MCF 10A (cell line): Measurements from ENCODE around the gene SNX14. TPM values are rescaled to one million over a fixed set of nuclear protein-coding genes. Genes with fewer than 3 reads are reported as not detected.
"Not testable (repeated sequence)": the region's sequence is repeated elsewhere in the genome, so short reads cannot be mapped to it uniquely, and the experiment has no call there.

Source experiments
- BruUV-seq: library from RNA; stranded (reverse); fragments of 400-500 nt; replicated peaks from 2 replicates; lab custom pipeline; 2021; lab: Mats Ljungman, UMichigan
- CTCF ChIA-PET: fragments of 300-600 bp; sonication (Branson Sonifier 250); formaldehyde crosslinking; extraction: SDS; loops from one replicate; lab custom pipeline; 2021; ENCODE audit warnings: antibody characterized with exemption, inconsistent platforms; lab: Yijun Ruan, JAX
- POLR2A ChIA-PET: fragments of 300-600, 350-650 bp; sonication (Branson Sonifier 250); formaldehyde crosslinking; extraction: SDS; loops from one replicate; lab custom pipeline; 2020; ENCODE audit warnings: antibody characterized with exemption, inconsistent platforms; lab: Yijun Ruan, JAX
- DNase-seq: peaks from one replicate; pipeline ENCODE4 v3.0.0-alpha.2; 2018; ENCODE audit not compliant: unreplicated experiment
- H3K27ac Mint-ChIP-seq: one replicate; pipeline ENCODE4 v1.8.0; 2022; ENCODE audit warnings: mild to moderate bottlenecking, low read depth, mixed read lengths; ENCODE audit not compliant: unreplicated experiment
- H3K27me3 Mint-ChIP-seq: one replicate; pipeline ENCODE4 v1.8.0; 2022; ENCODE audit warnings: mixed read lengths; ENCODE audit not compliant: insufficient read depth, unreplicated experiment
- H3K36me3 Mint-ChIP-seq: one replicate; pipeline ENCODE4 v1.8.0; 2022; ENCODE audit warnings: mild to moderate bottlenecking, moderate library complexity, mixed read lengths; ENCODE audit not compliant: insufficient read depth, unreplicated experiment
- H3K4me1 Mint-ChIP-seq: one replicate; pipeline ENCODE4 v1.8.0; 2022; ENCODE audit warnings: mixed read lengths; ENCODE audit not compliant: insufficient read depth, unreplicated experiment
- H3K4me3 Mint-ChIP-seq: one replicate; pipeline ENCODE4 v1.8.0; 2022; ENCODE audit warnings: mild to moderate bottlenecking, moderate library complexity, mixed read lengths; ENCODE audit not compliant: unreplicated experiment
- H3K9me3 Mint-ChIP-seq: one replicate; pipeline ENCODE4 v1.8.0; 2022; ENCODE audit warnings: mixed read lengths; ENCODE audit not compliant: unreplicated experiment
- CTCF ChIP-seq: fragments of 200-600 bp; IDR thresholded peaks from one replicate; pipeline ENCODE4 v1.8.0; 2022; ENCODE audit warnings: antibody characterized with exemption, mild to moderate bottlenecking; ENCODE audit not compliant: unreplicated experiment
- intact Hi-C: fragments of 100-400 bp; cut with micrococcal nuclease; formaldehyde crosslinking; loops from 2 replicates; pipeline ENCODE4 v1.14.1; 2022
- total RNA-seq: library from RNA; stranded (reverse); gene quantifications from 2 replicates; pipeline ENCODE4 v1.2.3, GENCODE V29; 2022

The SNX14 gene
- total RNA-seq, 1 experiment from 2014 or later: 71.6 TPM

GRCh38 chr6:85547719-85548118 lies 45.9 kb downstream of the SNX14 start:
- DNase-seq: no peak
- H3K9me3 Mint-ChIP-seq: no peaks in the 10 kb centered on the region
- H3K4me1 Mint-ChIP-seq: peaks cover 7% of the 10 kb centered on the region
- H3K36me3 Mint-ChIP-seq: peaks cover 53% of the 10 kb centered on the region
- intact Hi-C loops: no loop called here
- TF ChIP-seq CTCF: no peak
- CTCF ChIA-PET: interaction anchor here (0.6 to 1.8 kb wide), 3 partner anchors 11 to 129 kb away, joined by 3 to 19 read pairs (median 4); no protein-coding TSS in a partner anchor
- BruUV-seq: no TSS peak
- no peak overlapping the region for H3K4me3 Mint-ChIP-seq
- H3K27me3 Mint-ChIP-seq: no peaks in the 10 kb centered on the region
- no peak overlapping the region for H3K27ac Mint-ChIP-seq
- POLR2A ChIA-PET: interaction anchor here (1.5 kb wide), 1 partner anchor 32 kb away, joined by 3 read pairs; no protein-coding TSS in a partner anchor

GRCh38 chr6:85544776-85545175 lies 48.9 kb downstream of the SNX14 start:
- ChIA-PET POLR2A (no interaction called here), CTCF (no interaction called here)
- no peak for DNase-seq
- Mint-ChIP-seq H3K4me3 (no peak overlapping the region), H3K36me3 (peaks cover 63% of the 10 kb centered on the region), H3K9me3 (no peaks in the 10 kb centered on the region), H3K4me1 (peaks cover 7% of the 10 kb centered on the region), H3K27me3 (no peaks in the 10 kb centered on the region), H3K27ac (no peak overlapping the region)
- intact Hi-C loops: loop anchor here (1.0 kb wide), 1 partner anchor 25 kb away; no protein-coding TSS in a partner anchor
- no TSS peak for BruUV-seq
- no peak for TF ChIP-seq CTCF

GRCh38 chr6:85537055-85537494 lies 56.6 kb downstream of the SNX14 start:
- intact Hi-C loops: no loop called here
- peak; percentile 6 for DNase-seq
- BruUV-seq: no TSS peak
- Mint-ChIP-seq H3K36me3 (peaks cover 53% of the 10 kb centered on the region), H3K27me3 (no peaks in the 10 kb centered on the region), H3K9me3 (no peaks in the 10 kb centered on the region), H3K4me1 (no peaks in the 10 kb centered on the region), H3K4me3 (no peak overlapping the region), H3K27ac (no peak overlapping the region)
- POLR2A ChIA-PET: interaction anchor here (0.9 to 1.5 kb wide), 4 partner anchors 85 to 182 kb away, joined by 3 to 4 read pairs (median 4); no protein-coding TSS in a partner anchor
- peak; percentile 58 for TF ChIP-seq CTCF
- CTCF ChIA-PET: interaction anchor here (0.6 to 6.7 kb wide), 28 partner anchors 9 to 187 kb away, joined by 3 to 60 read pairs (median 4); no protein-coding TSS in a partner anchor

GRCh38 chr6:85524281-85524680 lies 69.4 kb downstream of the SNX14 start:
- DNase-seq, H3K9me3 Mint-ChIP-seq, H3K4me3 Mint-ChIP-seq, BruUV-seq, intact Hi-C loops, H3K27me3 Mint-ChIP-seq, H3K4me1 Mint-ChIP-seq: not testable (repeated sequence)
- Mint-ChIP-seq H3K27ac (peak overlapping the region; percentile 40), H3K36me3 (peaks cover 70% of the 10 kb centered on the region)
- ChIA-PET POLR2A (interaction anchor here (0.6 to 0.7 kb wide), 2 partner anchors 58 to 70 kb away, joined by 4 to 5 read pairs; no protein-coding TSS in a partner anchor), CTCF (interaction anchor here (0.5 to 4.0 kb wide), 3 partner anchors 13 to 1484 kb away, joined by 3 to 24 read pairs (median 6); no protein-coding TSS in a partner anchor)
